Fibroblast of lung (primary cell): ENCODE results near the gene CSGALNACT2. TPM values are rescaled to one million over a fixed set of nuclear protein-coding genes. Genes with fewer than 3 reads are reported as not detected.

ENCODE experiments used
- DNase-seq, 2 donors: peaks; one replicate each; pipeline versions ENCODE4 v3.0.0 to v3.0.0-alpha.2; 2010; ENCODE audit warnings: low read depth in 2 of 2
- H2AFZ ChIP-seq: 2 replicates; pipeline ENCODE4 v1.5.1; 2012; ENCODE audit warnings: low read length, control low read depth, inconsistent platforms
- H3K27ac ChIP-seq: 2 replicates; pipeline ENCODE4 v1.5.1; 2011; ENCODE audit warnings: low read length, control low read depth; ENCODE audit not compliant: insufficient read depth
- H3K27me3 ChIP-seq: 2 replicates; pipeline ENCODE4 v1.5.1; 2011; ENCODE audit warnings: mild to moderate bottlenecking, low read length; ENCODE audit not compliant: control insufficient read depth, insufficient read depth
- H3K36me3 ChIP-seq: 2 replicates; pipeline ENCODE4 v1.5.1; 2011; ENCODE audit warnings: low read length; ENCODE audit not compliant: control insufficient read depth, insufficient read depth
- H3K4me1 ChIP-seq: 2 replicates; pipeline ENCODE4 v1.5.1; 2011; ENCODE audit warnings: low read length; ENCODE audit not compliant: control insufficient read depth, insufficient read depth; ENCODE audit errors: extremely low read depth
- H3K4me2 ChIP-seq: 2 replicates; pipeline ENCODE4 v1.5.1; 2011; ENCODE audit warnings: low read length, control low read depth; ENCODE audit not compliant: insufficient read depth; ENCODE audit errors: extremely low read depth
- H3K4me3 ChIP-seq, 4 experiments: fragments of 200-600 bp in 1 of 4; sonication (generic) in 1 of 4; replicated peaks in 1 of 4; 2 replicates each; pipeline ENCODE4 v1.5.1; 2011 to 2016; ENCODE audit warnings: low read length in 4 of 4, low read depth in 3 of 4, mild to moderate bottlenecking in 3 of 4, control low read depth in 2 of 4, inconsistent platforms in 1 of 4, mixed read lengths in 1 of 4; ENCODE audit not compliant: insufficient read depth in 1 of 4; ENCODE audit errors: control extremely low read depth in 1 of 4
- H3K79me2 ChIP-seq: 2 replicates; pipeline ENCODE4 v1.5.1; 2012; ENCODE audit warnings: mild to moderate bottlenecking, low read length, inconsistent platforms; ENCODE audit not compliant: control insufficient read depth, insufficient read depth
- H3K9ac ChIP-seq: 2 replicates; pipeline ENCODE4 v1.5.1; 2011; ENCODE audit warnings: mild to moderate bottlenecking, low read length, control low read depth; ENCODE audit not compliant: insufficient read depth
- H3K9me3 ChIP-seq: 2 replicates; pipeline ENCODE4 v1.5.1; 2012; ENCODE audit warnings: low read depth, low read length; ENCODE audit not compliant: control insufficient read depth, insufficient read depth
- H4K20me1 ChIP-seq: 2 replicates; pipeline ENCODE4 v1.5.1; 2011; ENCODE audit warnings: low read length; ENCODE audit not compliant: control insufficient read depth, insufficient read depth; ENCODE audit errors: extremely low read depth
- CTCF ChIP-seq, 2 donors: IDR thresholded peaks in 1 of 2; conservative IDR thresholded peaks in 1 of 2; 1 replicate in 1 of 2; 2 replicates in 1 of 2; pipeline ENCODE4 v1.5.1; 2011 to 2012; ENCODE audit warnings: low read length in 2 of 2, control low read depth in 1 of 2, inconsistent platforms in 1 of 2, low read depth in 1 of 2, mild to moderate bottlenecking in 1 of 2
- EZH2 ChIP-seq: IDR thresholded peaks from 2 replicates; pipeline ENCODE4 v1.5.1; 2012; ENCODE audit warnings: low read length, control low read depth, mild to moderate bottlenecking; ENCODE audit errors: missing control alignments
- polyA plus RNA-seq, 2 donors: library from polyadenylated mRNA; depleted of rRNA in 1 of 2; stranded (reverse) in 1 of 2; unstranded in 1 of 2; fragments of >200 nt; gene quantifications; 2 replicates each; pipeline ENCODE4 v1.2.1, GENCODE V29; 2011 to 2012; ENCODE audit warnings: missing spikeins in 1 of 2
- total RNA-seq: library from RNA; depleted of rRNA; stranded (reverse); fragments of >200 nt; gene quantifications from 2 replicates; pipeline ENCODE4 v1.2.1, GENCODE V29; 2014

Gene CSGALNACT2
- total and polyA plus RNA-seq, 2 donors (not counting 1 experiment from before 2014, with no cell fraction given), result 38.6 to 46.9 TPM

DNA sequence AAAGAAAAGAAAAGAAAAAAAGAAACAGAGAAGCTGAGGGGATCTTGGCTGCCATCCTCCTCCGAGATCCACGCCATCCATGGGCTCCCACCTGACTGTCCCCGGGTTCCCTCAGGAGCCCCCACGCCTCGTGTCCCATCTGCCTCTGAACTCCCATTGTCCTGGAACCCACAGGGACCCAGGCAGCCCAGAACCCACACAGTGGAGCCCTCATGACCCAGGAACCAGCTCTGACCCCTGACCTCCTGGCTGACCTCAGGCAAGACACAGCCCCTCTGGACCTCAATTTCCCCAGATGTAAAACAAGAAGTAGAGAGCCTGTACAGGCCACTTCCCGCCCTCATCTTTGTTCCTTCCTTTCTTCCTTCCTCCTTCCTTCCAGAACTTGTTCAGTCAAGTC is 88.2 kb downstream of the CSGALNACT2 start:
- Histone ChIP-seq H2AFZ (no peak overlapping the region), H3K4me2 (no peak overlapping the region), H3K9me3 (no peaks in the 10 kb centered on the region), H4K20me1 (no peaks in the 10 kb centered on the region), H3K79me2 (no peaks in the 10 kb centered on the region), H3K4me1 (no peaks in the 10 kb centered on the region), H3K4me3 (no peak overlapping the region), H3K36me3 (no peaks in the 10 kb centered on the region), H3K27me3 (peaks cover 29% of the 10 kb centered on the region), H3K27ac (no peak overlapping the region), H3K9ac (no peak overlapping the region)
- no peak for TF ChIP-seq EZH2
- no peak for TF ChIP-seq CTCF (conservative IDR thresholded peaks at IDR 0.05 in 1 of 2, IDR thresholded peaks at IDR 0.05 in 1 of 2; ENCODE audit: low read depth in 1 of 2, low read length in 2 of 2)
- DNase-seq, result no peak

DNA sequence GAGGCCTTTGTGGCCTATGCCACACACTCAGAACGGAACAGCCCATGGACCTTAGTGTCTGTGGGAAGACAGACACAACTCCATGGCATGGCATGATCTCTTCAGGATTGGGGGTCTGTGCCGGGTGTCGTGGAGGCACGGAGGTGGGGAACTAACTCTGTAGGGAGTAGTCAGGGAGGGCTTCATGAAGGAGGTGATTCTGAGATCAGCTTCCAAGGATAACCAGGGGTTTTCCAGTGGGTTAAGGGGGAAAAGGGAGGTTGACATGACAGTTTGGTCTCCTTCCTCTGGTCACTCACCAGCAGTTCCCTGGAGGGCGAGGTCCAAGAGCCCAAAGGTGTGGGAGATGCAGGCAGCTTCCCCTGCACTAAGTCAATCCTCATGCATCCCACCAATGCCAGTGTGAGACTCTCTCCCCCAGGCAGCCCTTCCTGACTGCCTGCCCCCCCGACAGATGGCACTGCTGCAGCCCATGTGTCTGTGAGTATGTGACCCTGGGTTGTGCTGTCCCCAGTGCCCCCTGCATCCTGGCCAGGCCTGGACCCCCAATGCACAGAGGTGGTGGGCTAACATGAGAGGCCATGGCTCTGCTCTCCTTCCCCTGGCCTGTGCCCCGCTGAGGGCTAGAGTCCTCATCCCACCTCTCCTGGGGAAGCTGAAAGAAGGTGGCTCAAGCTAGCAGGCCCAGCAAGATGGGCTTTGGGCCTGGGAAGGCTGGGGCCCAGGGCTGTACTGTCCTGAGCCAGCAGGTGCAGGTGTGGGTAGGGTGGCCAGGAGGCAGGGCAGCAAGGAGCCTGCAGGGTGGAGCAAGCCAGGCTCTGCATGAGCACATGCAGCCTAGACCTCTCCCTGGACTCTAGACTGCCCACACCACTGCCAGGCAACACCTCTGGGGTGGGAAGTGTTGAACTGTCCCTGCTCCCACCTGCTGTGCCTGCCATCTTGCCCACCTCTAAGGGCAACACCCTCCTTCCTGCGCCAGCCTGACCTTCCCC is 88.9 kb downstream of the CSGALNACT2 start:
- no peaks in the 10 kb centered on the region for H4K20me1 ChIP-seq
- no peaks in the 10 kb centered on the region for H3K36me3 ChIP-seq
- H3K27ac ChIP-seq, result no peak overlapping the region
- H3K4me2 ChIP-seq, result no peak overlapping the region
- H3K9me3 ChIP-seq, result no peaks in the 10 kb centered on the region
- no peaks in the 10 kb centered on the region for H3K79me2 ChIP-seq
- TF ChIP-seq EZH2, result no peak
- no peak for TF ChIP-seq CTCF (conservative IDR thresholded peaks at IDR 0.05 in 1 of 2, IDR thresholded peaks at IDR 0.05 in 1 of 2; ENCODE audit: low read depth in 1 of 2, low read length in 2 of 2)
- peaks cover 31% of the 10 kb centered on the region for H3K27me3 ChIP-seq
- no peak overlapping the region for H3K9ac ChIP-seq
- H2AFZ ChIP-seq, result no peak overlapping the region
- no peaks in the 10 kb centered on the region for H3K4me1 ChIP-seq
- no peak overlapping the region for H3K4me3 ChIP-seq
- DNase-seq, result no peak

- Histone ChIP-seq H3K27me3 (peaks cover 31% of the 10 kb centered on the region), H4K20me1 (no peaks in the 10 kb centered on the region), H3K27ac (no peak overlapping the region), H3K79me2 (no peaks in the 10 kb centered on the region), H3K36me3 (no peaks in the 10 kb centered on the region), H2AFZ (no peak overlapping the region), H3K9me3 (no peaks in the 10 kb centered on the region), H3K4me2 (no peak overlapping the region), H3K4me1 (no peaks in the 10 kb centered on the region), H3K9ac (no peak overlapping the region), H3K4me3 (no peak overlapping the region)
- TF ChIP-seq EZH2, result no peak
- TF ChIP-seq CTCF (conservative IDR thresholded peaks at IDR 0.05 in 1 of 2, IDR thresholded peaks at IDR 0.05 in 1 of 2; ENCODE audit: low read depth in 1 of 2, low read length in 2 of 2), result no peak
- DNase-seq, result no peak
Observed at GRCh38 chr10:43227911-43228782, 89.9 kb downstream of the CSGALNACT2 start.
